GM21360 (cell line): ENCODE data around the gene RAP1A.
"Not testable (repeated sequence)": the region's sequence is repeated elsewhere in the genome, so short reads cannot be mapped to it uniquely, and the experiment has no call there.

Experiments used
- ATAC-seq: cut with Tn5 transposase; IDR thresholded peaks from one replicate; pipeline ENCODE4 v1.9.1; 2021; ENCODE audit warnings: mild to moderate bottlenecking, moderate library complexity; ENCODE audit not compliant: unreplicated experiment

Gene RAP1A

GRCh38 chr1:111596499-111596898, 23.1 kb upstream of the RAP1A start:
- ATAC-seq = no peak

- no peak for ATAC-seq
These were observed 22.2 kb upstream of the RAP1A start for GRCh38 chr1:111597426-111597825.

- no peak for ATAC-seq
These were observed 21.0 kb upstream of the RAP1A start for GRCh38 chr1:111598544-111598943.

- ATAC-seq = no peak
These were observed 19.6 kb upstream of the RAP1A start for GRCh38 chr1:111599781-111600693.

GRCh38 chr1:111600886-111601386, 18.7 kb upstream of the RAP1A start:
- ATAC-seq = peak; percentile 50

- no peak for ATAC-seq
These were observed 17.3 kb upstream of the RAP1A start for GRCh38 chr1:111602302-111602701.

- ATAC-seq = no peak
These were observed 16.6 kb upstream of the RAP1A start for GRCh38 chr1:111602974-111603373.

GRCh38 chr1:111603979-111604378, 15.6 kb upstream of the RAP1A start:
- no peak for ATAC-seq

- no peak for ATAC-seq
These were observed 14.7 kb upstream of the RAP1A start for GRCh38 chr1:111604931-111605330.

- ATAC-seq = no peak
These were observed 14.0 kb upstream of the RAP1A start for GRCh38 chr1:111605576-111605975.

- not testable (repeated sequence) for ATAC-seq
These were observed 13.0 kb upstream of the RAP1A start for GRCh38 chr1:111606457-111607215.

- ATAC-seq = not testable (repeated sequence)
These were observed 11.1 kb upstream of the RAP1A start for GRCh38 chr1:111608528-111608927.

- no peak for ATAC-seq
These were observed 7.6 kb upstream of the RAP1A start for GRCh38 chr1:111611986-111612385.

GRCh38 chr1:111615870-111616715, 3.5 kb upstream of the RAP1A start:
- ATAC-seq = peak; percentile 33

GRCh38 chr1:111618081-111618480, 1.5 kb upstream of the RAP1A start:
- ATAC-seq = no peak

GRCh38 chr1:111618961-111619634, 491 bp upstream of the RAP1A start:
- ATAC-seq = no peak

- no peak for ATAC-seq
These were observed 917 bp downstream of the RAP1A start for GRCh38 chr1:111620441-111620971.

- ATAC-seq = no peak
These were observed 1.5 kb downstream of the RAP1A start for GRCh38 chr1:111621050-111621449.

- no peak for ATAC-seq
These were observed 2.6 kb downstream of the RAP1A start for GRCh38 chr1:111622166-111622565.

GRCh38 chr1:111624382-111624781, 4.8 kb downstream of the RAP1A start:
- no peak for ATAC-seq
